Gastrocnemius medialis (tissue), 4 donors: Measurements from ENCODE around the gene COL6A6. TPM values are rescaled to one million over a fixed set of nuclear protein-coding genes. Genes with fewer than 3 reads are reported as not detected.

Source experiments
- ATAC-seq, 2 donors: fragments of 150-250 bp; one replicate each; pipeline ENCODE4 v1.9.1; 2016
- DNase-seq, 2 donors: peaks; one replicate each; pipeline ENCODE4 v3.0.0-alpha.2; 2019
- H3K27ac ChIP-seq, 4 donors: fragments of 200-600 bp; sonication (generic); 1 replicate in 1 of 4; 2 replicates in 3 of 4; pipeline ENCODE4 v1.5.1; 2016 to 2018; ENCODE audit warnings: mild to moderate bottlenecking in 2 of 4, moderate library complexity in 1 of 4
- H3K27me3 ChIP-seq, 3 donors: fragments of 200-600 bp; sonication (generic) in 2 of 3; 1 replicate in 1 of 3; 2 replicates in 2 of 3; pipeline versions ENCODE4 v1.5.1 to v1.6.0; 2016 to 2019; ENCODE audit warnings: mild to moderate bottlenecking in 1 of 3, moderate library complexity in 1 of 3
- H3K36me3 ChIP-seq, 2 donors: fragments of 200-600 bp; sonication (generic) in 1 of 2; one replicate each; pipeline ENCODE4 v1.5.1; 2017 to 2018
- H3K4me1 ChIP-seq, 2 donors: fragments of 200-600 bp; sonication (generic) in 1 of 2; one replicate each; pipeline ENCODE4 v1.5.1; 2016 to 2017; ENCODE audit warnings: mild to moderate bottlenecking in 2 of 2
- H3K4me3 ChIP-seq, 4 donors: fragments of 200-600 bp; sonication (generic) in 3 of 4; 1 replicate in 1 of 4; 2 replicates in 3 of 4; pipeline ENCODE4 v1.5.1; 2016 to 2019; ENCODE audit warnings: mild to moderate bottlenecking in 2 of 4
- H3K9me3 ChIP-seq, 3 donors: fragments of 200-600 bp; sonication (generic) in 2 of 3; 1 replicate in 1 of 3; 2 replicates in 2 of 3; pipeline ENCODE4 v1.5.1; 2016 to 2019
- CTCF ChIP-seq, 5 experiments: fragments of 450-650 bp in 3 of 5; fragments of 200-600 bp in 2 of 5; sonication (generic) in 2 of 5; IDR thresholded peaks in 4 of 5; conservative IDR thresholded peaks in 1 of 5; 1 replicate in 4 of 5; 2 replicates in 1 of 5; pipeline ENCODE4 v1.5.1; 2016 to 2019; ENCODE audit warnings: antibody characterized with exemption in 5 of 5, mild to moderate bottlenecking in 3 of 5, moderate library complexity in 3 of 5
- POLR2A ChIP-seq, 2 donors: fragments of 450-650 bp; IDR thresholded peaks; one replicate each; pipeline ENCODE4 v1.6.1; 2017; ENCODE audit warnings: antibody characterized with exemption in 2 of 2, mild to moderate bottlenecking in 2 of 2, moderate library complexity in 2 of 2
- in situ Hi-C, 4 donors: fragments of 200-750 bp; cut with MboI; loops; one replicate each; pipeline versions ENCODE4 v1.15.0 to v1.8.0; 2017; ENCODE audit warnings: low sequenced_read_pairs in 4 of 4
- intact Hi-C: fragments of 100-400 bp; cut with DNase I; formaldehyde crosslinking; loops from one replicate; pipeline ENCODE4 v1.15.1; 2023; ENCODE audit warnings: low total_unique reads
- total RNA-seq, 4 donors: library from RNA; depleted of rRNA; stranded (reverse); fragments of >200 nt; gene quantifications; one replicate each; pipeline versions ENCODE4 v1.1.0 to v1.2.3, GENCODE V29; 2016

Gene COL6A6
- total RNA-seq, 4 donors from 2014 or later, result 0.10 to 0.20 (median 0.17) TPM

DNA sequence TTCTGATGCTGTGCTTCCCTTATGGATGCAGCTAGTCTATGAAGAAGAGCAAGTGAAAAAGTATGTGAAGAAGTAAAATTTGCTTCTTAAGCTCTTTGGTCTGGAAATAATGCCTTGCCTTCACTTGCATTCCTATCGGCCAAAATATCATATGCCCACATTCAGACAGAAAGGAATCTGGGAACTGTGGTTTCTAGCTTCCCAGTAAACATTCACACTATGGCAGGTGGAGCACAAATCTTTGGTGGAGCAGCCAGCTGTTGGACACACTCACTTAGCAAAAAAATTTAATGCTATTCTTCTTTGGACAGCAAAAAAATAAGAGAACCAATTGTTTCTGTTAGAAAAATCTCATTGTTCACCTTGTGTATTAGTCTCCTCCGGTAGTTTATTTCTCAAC lies 12.3 kb upstream of the COL6A6 start:
- H3K4me1 ChIP-seq, result no peaks in the 10 kb centered on the region
- intact Hi-C loops, result no loop called here
- H3K27ac ChIP-seq, result no peak overlapping the region
- H3K9me3 ChIP-seq, result no peaks in the 10 kb centered on the region
- no peaks in the 10 kb centered on the region for H3K36me3 ChIP-seq
- DNase-seq, result no peak
- ATAC-seq, result no peak
- no peak overlapping the region for H3K4me3 ChIP-seq
- TF ChIP-seq CTCF (IDR thresholded peaks at IDR 0.05 in 4 of 5, conservative IDR thresholded peaks at IDR 0.05 in 1 of 5), result no peak
- no peak for TF ChIP-seq POLR2A (IDR thresholded peaks at IDR 0.05)
- H3K27me3 ChIP-seq, result no peaks in the 10 kb centered on the region
- in situ Hi-C loops, result no loop called here

- no peak for TF ChIP-seq CTCF (IDR thresholded peaks at IDR 0.05 in 4 of 5, conservative IDR thresholded peaks at IDR 0.05 in 1 of 5)
- Histone ChIP-seq H3K4me1 (no peaks in the 10 kb centered on the region), H3K4me3 (no peak overlapping the region), H3K27ac (no peak overlapping the region), H3K27me3 (no peaks in the 10 kb centered on the region), H3K36me3 (no peaks in the 10 kb centered on the region), H3K9me3 (no peaks in the 10 kb centered on the region)
- intact Hi-C loops, result no loop called here
- no peak for DNase-seq
- in situ Hi-C loops, result no loop called here
- ATAC-seq, result no peak
These were observed 10.9 kb upstream of the COL6A6 start for GRCh38 chr3:130506031-130506430.

DNA sequence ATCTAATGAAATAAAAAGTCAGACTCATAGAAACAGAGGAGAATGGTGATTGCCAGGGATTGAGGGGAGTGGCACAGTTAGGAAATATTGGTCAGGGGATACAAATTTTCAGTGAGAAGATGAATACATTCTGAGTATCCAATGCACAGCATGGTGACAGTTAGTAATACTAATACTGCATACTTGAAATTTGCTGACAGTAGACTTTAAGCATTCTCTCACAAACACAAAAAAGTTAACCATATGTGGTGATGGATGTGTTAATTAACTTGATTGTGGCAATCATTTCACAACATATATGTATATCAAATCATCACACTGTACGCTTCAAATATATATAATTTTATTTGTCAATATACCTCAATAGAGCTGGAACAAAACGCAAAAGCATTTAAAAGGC lies 9.2 kb upstream of the COL6A6 start:
- DNase-seq (no peak), ATAC-seq (no peak)
- in situ Hi-C loops, result no loop called here

GRCh38 chr3:130509008-130509407 lies 8.0 kb upstream of the COL6A6 start:
- no peak for DNase-seq

More for the DNA sequence above, 9.2 kb upstream of the COL6A6 start:
- Histone ChIP-seq H3K4me3 (no peak overlapping the region), H3K9me3 (no peaks in the 10 kb centered on the region), H3K27me3 (no peaks in the 10 kb centered on the region), H3K36me3 (no peaks in the 10 kb centered on the region), H3K4me1 (no peaks in the 10 kb centered on the region), H3K27ac (no peak overlapping the region)
- no peak for TF ChIP-seq POLR2A (IDR thresholded peaks at IDR 0.05)
- no peak for TF ChIP-seq CTCF (IDR thresholded peaks at IDR 0.05 in 4 of 5, conservative IDR thresholded peaks at IDR 0.05 in 1 of 5)
- intact Hi-C loops, result no loop called here

More at GRCh38 chr3:130509008-130509407, 8.0 kb upstream of the COL6A6 start:
- Histone ChIP-seq H3K4me1 (no peaks in the 10 kb centered on the region), H3K27me3 (no peaks in the 10 kb centered on the region), H3K9me3 (no peaks in the 10 kb centered on the region), H3K36me3 (no peaks in the 10 kb centered on the region), H3K4me3 (no peak overlapping the region), H3K27ac (no peak overlapping the region)
- ATAC-seq, result no peak
- in situ Hi-C loops, result no loop called here
- TF ChIP-seq POLR2A (IDR thresholded peaks at IDR 0.05), result no peak
- no peak for TF ChIP-seq CTCF (IDR thresholded peaks at IDR 0.05 in 4 of 5, conservative IDR thresholded peaks at IDR 0.05 in 1 of 5)
- intact Hi-C loops, result no loop called here
